K562 (cell line): ENCODE data around the gene SRGAP3. TPM values are rescaled to one million over a fixed set of nuclear protein-coding genes. Genes with fewer than 3 reads are reported as not detected.

Source experiments
- ATAC-seq: fragments of 200-7000 bp; cut with Tn5 transposase; 3 replicates; pipeline ENCODE4 v1.9.1; 2020; ENCODE audit warnings: moderate library complexity
- BruUV-seq: library from RNA; stranded (reverse); fragments of 400-500 nt; replicated peaks from 2 replicates; lab custom pipeline; 2021; lab: Mats Ljungman, UMichigan
- CTCF ChIA-PET: fragments of 300-600 bp; formaldehyde crosslinking; extraction: SDS; loops from one replicate; lab custom pipeline; 2021; ENCODE audit warnings: low intra/inter-chr PET ratio; lab: Yijun Ruan, JAX
- POLR2A ChIA-PET: fragments of 300-600, 350-650 bp; sonication (Branson Sonifier 250); formaldehyde crosslinking; extraction: SDS; loops from one replicate; lab custom pipeline; 2021; ENCODE audit warnings: antibody characterized with exemption, inconsistent platforms; lab: Yijun Ruan, JAX
- DNase-seq, 4 experiments: peaks; one replicate each; pipeline versions ENCODE4 v3.0.0 to v3.0.0-alpha.2; 2011 to 2018; ENCODE audit warnings: low spot score in 3 of 4, mixed read lengths in 3 of 4; ENCODE audit errors: extremely low read depth in 1 of 4
- FAIRE-seq: peaks from 2 replicates; lab custom pipeline; 2011; peaks lifted over from hg19 to GRCh38; lab: Jason Lieb, UNC
- H2AFZ ChIP-seq: 2 replicates; pipeline ENCODE4 v1.6.0; 2011; ENCODE audit warnings: low read depth, low read length, control low read depth, inconsistent platforms
- H3K27ac ChIP-seq: fragments of 200-600 bp; 3 replicates; pipeline ENCODE4 v1.8.0; 2011; ENCODE audit warnings: low read depth, mild to moderate bottlenecking, control low read depth, inconsistent platforms, low read length, moderate library complexity, mixed read lengths; ENCODE audit errors: extremely low read depth
- H3K27me3 ChIP-seq, 2 experiments: fragments of 300-600 bp in 1 of 2; 2 replicates in 1 of 2; 3 replicates in 1 of 2; pipeline versions ENCODE4 v1.6.0 to v1.8.0; 2011; ENCODE audit warnings: inconsistent platforms in 2 of 2, low read length in 2 of 2, mild to moderate bottlenecking in 1 of 2, mixed read lengths in 1 of 2, moderate library complexity in 1 of 2; ENCODE audit not compliant: control insufficient read depth in 2 of 2, insufficient read depth in 2 of 2
- H3K36me3 ChIP-seq: fragments of 300-600 bp; 3 replicates; pipeline ENCODE4 v1.8.0; 2011; ENCODE audit warnings: mild to moderate bottlenecking, low read length, inconsistent platforms; ENCODE audit not compliant: control insufficient read depth, insufficient read depth
- H3K4me1 ChIP-seq, 2 experiments: fragments of 200-600 bp in 1 of 2; replicated peaks in 1 of 2; 2 replicates in 1 of 2; 3 replicates in 1 of 2; pipeline versions ENCODE4 v1.5.1 to v1.8.0; 2011; ENCODE audit warnings: inconsistent platforms in 2 of 2, low read length in 2 of 2, mild to moderate bottlenecking in 1 of 2, mixed read lengths in 1 of 2, moderate library complexity in 1 of 2; ENCODE audit not compliant: control insufficient read depth in 2 of 2, insufficient read depth in 2 of 2
- H3K4me2 ChIP-seq: 2 replicates; pipeline ENCODE4 v1.6.1; 2011; ENCODE audit warnings: low read length, control low read depth, inconsistent platforms, mixed read lengths; ENCODE audit not compliant: insufficient read depth
- H3K4me3 ChIP-seq: fragments of 200-600 bp; sonication (generic), shearing (Covaris generic); 2 replicates; pipeline ENCODE4 v1.5.1; 2016; ENCODE audit warnings: control low read depth, inconsistent platforms
- H3K79me2 ChIP-seq: fragments of 200-600 bp; 3 replicates; pipeline ENCODE4 v1.8.0; 2011; ENCODE audit warnings: low read length, inconsistent platforms; ENCODE audit not compliant: control insufficient read depth, insufficient read depth
- H3K9ac ChIP-seq, 2 experiments: 2 replicates each; pipeline versions ENCODE4 v1.6.0 to v1.6.1; 2011; ENCODE audit warnings: low read depth in 2 of 2, low read length in 2 of 2, control low read depth in 1 of 2, inconsistent platforms in 1 of 2, mild to moderate bottlenecking in 1 of 2, mixed read lengths in 1 of 2; ENCODE audit not compliant: insufficient read depth in 1 of 2
- H3K9me1 ChIP-seq: one replicate; pipeline ENCODE4 v1.6.0; 2011; ENCODE audit warnings: inconsistent platforms, mild to moderate bottlenecking, low read length, moderate library complexity; ENCODE audit not compliant: control insufficient read depth, insufficient read depth
- H3K9me3 ChIP-seq: replicated peaks from 2 replicates; pipeline ENCODE4 v1.5.1; 2011; ENCODE audit warnings: low read depth, low read length, inconsistent platforms; ENCODE audit not compliant: control insufficient read depth, insufficient read depth
- H4K20me1 ChIP-seq: replicated peaks from 2 replicates; pipeline ENCODE4 v1.6.1; 2011; ENCODE audit warnings: low read length, inconsistent platforms, mixed read lengths; ENCODE audit not compliant: control insufficient read depth, insufficient read depth
- BCOR ChIP-seq: fragments of 450-650 bp; IDR thresholded peaks from 2 replicates; pipeline ENCODE4 v1.6.1; 2016
- DNMT1 ChIP-seq: fragments of 450-650 bp; IDR thresholded peaks from 2 replicates; pipeline ENCODE4 v1.6.1; 2016; ENCODE audit warnings: antibody characterized with exemption, mild to moderate bottlenecking
- EP400 ChIP-seq: fragments of 450-650 bp; IDR thresholded peaks from 2 replicates; pipeline ENCODE4 v1.6.1; 2017; ENCODE audit warnings: antibody characterized with exemption, mild to moderate bottlenecking, moderate library complexity
- ETV6 ChIP-seq, 3 experiments: fragments of 150-350 bp in 1 of 3; sonication (generic) in 1 of 3; formaldehyde crosslinking in 1 of 3; IDR thresholded peaks; 2 replicates each; pipeline versions ENCODE4 v1.6.1 to v1.8.0; 2014 to 2022; ENCODE audit warnings: borderline replicate concordance in 2 of 3, low read depth in 2 of 3, antibody characterized with exemption in 1 of 3, low read length in 1 of 3, mild to moderate bottlenecking in 1 of 3, missing genetic modification reagents in 1 of 3
- EWSR1 ChIP-seq: fragments of 450-650 bp; IDR thresholded peaks from 2 replicates; pipeline ENCODE4 v1.6.1; 2018; ENCODE audit warnings: borderline replicate concordance, mild to moderate bottlenecking, low read depth, moderate library complexity; ENCODE audit not compliant: partially characterized antibody
- GATAD2B ChIP-seq: fragments of 450-650 bp; IDR thresholded peaks from 2 replicates; pipeline ENCODE4 v1.6.1; 2017; ENCODE audit warnings: mild to moderate bottlenecking, borderline replicate concordance
- HDAC1 ChIP-seq, 2 experiments: fragments of 450-650 bp; IDR thresholded peaks; 2 replicates each; pipeline ENCODE4 v1.6.1; 2016 to 2017; ENCODE audit warnings: inconsistent platforms in 1 of 2, mild to moderate bottlenecking in 1 of 2, moderate library complexity in 1 of 2
- JUNB ChIP-seq: fragments of 450-650 bp; formaldehyde crosslinking; conservative IDR thresholded peaks from 2 replicates; pipeline ENCODE4 v1.4.0; 2020; ENCODE audit warnings: mild to moderate bottlenecking
- MCM5 ChIP-seq: fragments of 450-650 bp; IDR thresholded peaks from 2 replicates; pipeline ENCODE4 v1.6.1; 2016; ENCODE audit warnings: low read depth
- MXI1 ChIP-seq: IDR thresholded peaks from 2 replicates; pipeline ENCODE4 v1.6.1; 2011; ENCODE audit warnings: low read depth, mild to moderate bottlenecking, improper control_type of control experiment, low read length
- NR2C1 ChIP-seq, 2 experiments: fragments of 450-650 bp; IDR thresholded peaks; 2 replicates each; pipeline ENCODE4 v1.6.1; 2017; ENCODE audit warnings: mild to moderate bottlenecking in 2 of 2, antibody characterized with exemption in 1 of 2, inconsistent platforms in 1 of 2, missing compliant biosample characterization in 1 of 2, missing genetic modification characterization in 1 of 2
- POLR2H ChIP-seq: IDR thresholded peaks from 2 replicates; pipeline ENCODE4 v1.6.1; 2016; ENCODE audit warnings: missing genetic modification characterization, low read depth, mild to moderate bottlenecking, control low read depth, missing compliant biosample characterization, moderate library complexity
- TAL1 ChIP-seq: fragments of 450-650 bp; IDR thresholded peaks from 2 replicates; pipeline ENCODE4 v1.6.1; 2016; ENCODE audit warnings: mild to moderate bottlenecking
- ZBTB2 ChIP-seq: fragments of 450-650 bp; IDR thresholded peaks from 2 replicates; pipeline ENCODE4 v1.6.1; 2016; ENCODE audit warnings: antibody characterized with exemption
- ZBTB5 ChIP-seq: fragments of 450-650 bp; IDR thresholded peaks from 2 replicates; pipeline ENCODE4 v1.6.1; 2017; ENCODE audit warnings: antibody characterized with exemption
- ZMIZ1 ChIP-seq, 2 experiments: fragments of 150-350 bp in 1 of 2; IDR thresholded peaks; 2 replicates each; pipeline ENCODE4 v1.6.1; 2012 to 2016; ENCODE audit warnings: low read depth in 2 of 2, low read length in 2 of 2, mild to moderate bottlenecking in 1 of 2, moderate library complexity in 1 of 2
- WGBS: fragments of 100-300 bp; shearing (Covaris generic); methylation state at CpG from one replicate; pipeline ENCODE4 v1.1.6; 2016; ENCODE audit warnings: low coverage, mixed read lengths; ENCODE audit not compliant: insufficient coverage; ENCODE audit errors: missing lambda C conversion rate; 5-methylcytosine and 5-hydroxymethylcytosine counted together
- in situ Hi-C: fragments of 300-500 bp; cut with MboI; formaldehyde crosslinking; loops from 4 replicates; pipeline ENCODE4 v1.15.0; 2018; ENCODE audit warnings: inconsistent platforms, mixed read lengths
- intact Hi-C: fragments of 100-400 bp; cut with micrococcal nuclease; formaldehyde crosslinking; loops from 2 replicates; pipeline ENCODE4 v1.14.2; 2022
- polyA plus RNA-seq, 8 experiments: library from polyadenylated mRNA; depleted of rRNA in 4 of 8; stranded (reverse) in 5 of 8; unstranded in 3 of 8; fragments of >200 nt; fragmentation: Nextera tagmentation in 2 of 8; fragmentation: Illumina TruSeq in 1 of 8; extraction: Ambion mirVana in 2 of 8; extraction: Trizol in 1 of 8; gene quantifications; 2 replicates each; pipeline versions ENCODE4 v1.2.1 to v1.2.3, GENCODE V29; 2011 to 2014; ENCODE audit warnings: inconsistent platforms in 1 of 8, missing spikeins in 1 of 8
- total RNA-seq, 7 experiments: library from RNA; depleted of rRNA in 6 of 7; stranded (reverse); fragments of >200 nt in 6 of 7; fragmentation: Illumina TruSeq in 2 of 7; extraction: Trizol in 2 of 7; gene quantifications; 2 replicates each; pipeline versions ENCODE4 v1.2.1 to v1.2.3, GENCODE V29; 2011 to 2021; ENCODE audit warnings: low replicate concordance in 1 of 7

SRGAP3 gene
- total and polyA plus RNA-seq, 9 of the 15 experiments (the other 6 are each of a cell fraction or from before 2014, with no cell fraction given): 0.11 to 0.85 (median 0.35) TPM; not detected in 2

GRCh38 chr3:8987226-8987625 lies 262.2 kb downstream of the SRGAP3 start:
- BruUV-seq: no TSS peak
- Histone ChIP-seq H3K79me2 (no peaks in the 10 kb centered on the region), H3K36me3 (no peaks in the 10 kb centered on the region), H2AFZ (no peak overlapping the region), H3K4me1 (peaks cover 0 to 8% of the 10 kb centered on the region in 2 experiments; a peak in 2 of 5 replicates), H3K9me1 (no peaks in the 10 kb centered on the region), H3K4me2 (no peak overlapping the region), H3K27me3 (peaks cover 50 to 83% of the 10 kb centered on the region in 2 experiments), H3K9me3 (peaks cover 6% of the 10 kb centered on the region), H4K20me1 (peaks cover 4% of the 10 kb centered on the region), H3K4me3 (no peak overlapping the region), H3K9ac (no peak overlapping the region), H3K27ac (no peak overlapping the region)
- DNase-seq: no peak
- ATAC-seq: no peak
- WGBS: 0% methylated on average over 6 of the region's 6 CpGs
- intact Hi-C loops (loop anchor here (10.0 kb wide), 1 partner anchor 498 kb away; no protein-coding TSS in a partner anchor), in situ Hi-C loops (no loop called here)
- ChIA-PET POLR2A (interaction anchor here (0.5 to 1.2 kb wide), 3 partner anchors 10 to 149 kb away, joined by 3 to 4 read pairs (median 3); no protein-coding TSS in a partner anchor), CTCF (interaction anchor here (3.2 kb wide), 1 partner anchor 315 kb away, joined by 17 read pairs; no protein-coding TSS in a partner anchor)
- no peak for FAIRE-seq
- TF ChIP-seq MXI1 (no peak), JUNB (CRISPR knock-in tag) (no peak), DNMT1 (no peak), POLR2H (tag) (no peak), GATAD2B (no peak), TAL1 (no peak), ZMIZ1 (IDR thresholded peaks at IDR 0.05; ENCODE audit: low read depth in 2 of 2, low read length in 2 of 2) (no peak), NR2C1 (IDR thresholded peaks at IDR 0.05) (no peak), NR2C1 (tag; IDR thresholded peaks at IDR 0.05) (no peak), HDAC1 (IDR thresholded peaks at IDR 0.05) (no peak), ZBTB2 (no peak), ETV6 (IDR thresholded peaks at IDR 0.05; ENCODE audit: borderline replicate concordance in 1 of 2, low read depth in 2 of 2, low read length in 1 of 2) (no peak), ETV6 (CRISPR knock-in tag; IDR thresholded peaks at IDR 0.05; ENCODE audit: borderline replicate concordance) (no peak), BCOR (no peak), MCM5 (no peak), ZBTB5 (no peak), EWSR1 (no peak), EP400 (no peak)
